C4-2B (cell line): Measurements from ENCODE around the gene CDR2.
A peak's percentile ranks its signal among the peaks of the same experiment; 100 is the strongest.

Experiments
- H3K27ac ChIP-seq: fragments of 450-650 bp; 2 replicates; pipeline ENCODE4 v1.5.1; 2017
- CTCF ChIP-seq: fragments of 450-650 bp; conservative IDR thresholded peaks from 2 replicates; pipeline ENCODE4 v1.5.1; 2017; ENCODE audit warnings: mild to moderate bottlenecking
- ZFX ChIP-seq: fragments of 450-650 bp; IDR thresholded peaks from 2 replicates; pipeline ENCODE4 v1.6.1; 2017

CDR2 gene

GRCh38 chr16:22300427-22301071 is 73.9 kb downstream of the CDR2 start:
- no peak overlapping the region for H3K27ac ChIP-seq
- no peak for TF ChIP-seq ZFX
- peak; percentile 76 for TF ChIP-seq CTCF

GRCh38 chr16:22299036-22299435 is 75.4 kb downstream of the CDR2 start:
- no peak overlapping the region; the same call in none of the 2 replicates for H3K27ac ChIP-seq
- TF ChIP-seq ZFX (no peak), CTCF (no peak)

GRCh38 chr16:22297871-22298733 is 76.3 kb downstream of the CDR2 start:
- peak overlapping the region; percentile 97 for H3K27ac ChIP-seq
- TF ChIP-seq CTCF (no peak), ZFX (no peak)

GRCh38 chr16:22297114-22297870 is 77.1 kb downstream of the CDR2 start, which contains the start of gene POLR3E:
TSS of gene POLR3E (plus strand) at chr16:22297409. CDS start at chr16:22302969, 5,560 bp downstream.
- peak within 1 kb of the TSS; percentile 97 for H3K27ac ChIP-seq
- peak; percentile 90 for TF ChIP-seq CTCF
- TF ChIP-seq ZFX = peak; percentile 99

GRCh38 chr16:22296225-22297113 is 78.0 kb downstream of the CDR2 start:
- H3K27ac ChIP-seq = no peak overlapping the region; the same call in 1 of the 2 replicates
- TF ChIP-seq CTCF = no peak
- TF ChIP-seq ZFX = no peak
